Mammary epithelial cell (primary cell): ENCODE results near the gene ADARB2.

Source experiments
- CTCF ChIP-seq, 2 donors: IDR thresholded peaks in 1 of 2; conservative IDR thresholded peaks in 1 of 2; 2 replicates each; pipeline ENCODE4 v1.5.1; 2011 to 2012; ENCODE audit warnings: inconsistent platforms in 2 of 2, low read length in 2 of 2, mild to moderate bottlenecking in 2 of 2, control low read depth in 1 of 2, low read depth in 1 of 2; ENCODE audit not compliant: insufficient read depth in 1 of 2; ENCODE audit errors: extremely low read depth in 1 of 2
- EZH2 ChIP-seq: IDR thresholded peaks from 2 replicates; pipeline ENCODE4 v1.6.1; 2012; ENCODE audit warnings: low read length, inconsistent platforms, borderline replicate concordance

- no peak for TF ChIP-seq EZH2
- no peak for TF ChIP-seq CTCF (conservative IDR thresholded peaks at IDR 0.05 in 1 of 2, IDR thresholded peaks at IDR 0.05 in 1 of 2; ENCODE audit: extremely low read depth in 1 of 2, insufficient read depth in 1 of 2, low read depth in 1 of 2, low read length in 2 of 2)
Observed at GRCh38 chr10:1216574-1217236, 520.6 kb downstream of the ADARB2 start.
